ENCODE measurements around the gene CYBC1.

GRCh38 chr17:82429824-82430223 lies 20.7 kb downstream of the CYBC1 start:
- TF ChIP-seq, protein P1, sequence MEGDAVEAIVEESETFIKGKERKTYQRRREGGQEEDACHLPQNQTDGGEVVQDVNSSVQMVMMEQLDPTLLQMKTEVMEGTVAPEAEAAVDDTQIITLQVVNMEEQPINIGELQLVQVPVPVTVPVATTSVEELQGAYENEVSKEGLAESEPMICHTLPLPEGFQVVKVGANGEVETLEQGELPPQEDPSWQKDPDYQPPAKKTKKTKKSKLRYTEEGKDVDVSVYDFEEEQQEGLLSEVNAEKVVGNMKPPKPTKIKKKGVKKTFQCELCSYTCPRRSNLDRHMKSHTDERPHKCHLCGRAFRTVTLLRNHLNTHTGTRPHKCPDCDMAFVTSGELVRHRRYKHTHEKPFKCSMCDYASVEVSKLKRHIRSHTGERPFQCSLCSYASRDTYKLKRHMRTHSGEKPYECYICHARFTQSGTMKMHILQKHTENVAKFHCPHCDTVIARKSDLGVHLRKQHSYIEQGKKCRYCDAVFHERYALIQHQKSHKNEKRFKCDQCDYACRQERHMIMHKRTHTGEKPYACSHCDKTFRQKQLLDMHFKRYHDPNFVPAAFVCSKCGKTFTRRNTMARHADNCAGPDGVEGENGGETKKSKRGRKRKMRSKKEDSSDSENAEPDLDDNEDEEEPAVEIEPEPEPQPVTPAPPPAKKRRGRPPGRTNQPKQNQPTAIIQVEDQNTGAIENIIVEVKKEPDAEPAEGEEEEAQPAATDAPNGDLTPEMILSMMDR (IDR thresholded peaks at IDR 0.05; ENCODE audit: insufficient read depth, low read length), result no peak
- TF ChIP-seq, protein P2, sequence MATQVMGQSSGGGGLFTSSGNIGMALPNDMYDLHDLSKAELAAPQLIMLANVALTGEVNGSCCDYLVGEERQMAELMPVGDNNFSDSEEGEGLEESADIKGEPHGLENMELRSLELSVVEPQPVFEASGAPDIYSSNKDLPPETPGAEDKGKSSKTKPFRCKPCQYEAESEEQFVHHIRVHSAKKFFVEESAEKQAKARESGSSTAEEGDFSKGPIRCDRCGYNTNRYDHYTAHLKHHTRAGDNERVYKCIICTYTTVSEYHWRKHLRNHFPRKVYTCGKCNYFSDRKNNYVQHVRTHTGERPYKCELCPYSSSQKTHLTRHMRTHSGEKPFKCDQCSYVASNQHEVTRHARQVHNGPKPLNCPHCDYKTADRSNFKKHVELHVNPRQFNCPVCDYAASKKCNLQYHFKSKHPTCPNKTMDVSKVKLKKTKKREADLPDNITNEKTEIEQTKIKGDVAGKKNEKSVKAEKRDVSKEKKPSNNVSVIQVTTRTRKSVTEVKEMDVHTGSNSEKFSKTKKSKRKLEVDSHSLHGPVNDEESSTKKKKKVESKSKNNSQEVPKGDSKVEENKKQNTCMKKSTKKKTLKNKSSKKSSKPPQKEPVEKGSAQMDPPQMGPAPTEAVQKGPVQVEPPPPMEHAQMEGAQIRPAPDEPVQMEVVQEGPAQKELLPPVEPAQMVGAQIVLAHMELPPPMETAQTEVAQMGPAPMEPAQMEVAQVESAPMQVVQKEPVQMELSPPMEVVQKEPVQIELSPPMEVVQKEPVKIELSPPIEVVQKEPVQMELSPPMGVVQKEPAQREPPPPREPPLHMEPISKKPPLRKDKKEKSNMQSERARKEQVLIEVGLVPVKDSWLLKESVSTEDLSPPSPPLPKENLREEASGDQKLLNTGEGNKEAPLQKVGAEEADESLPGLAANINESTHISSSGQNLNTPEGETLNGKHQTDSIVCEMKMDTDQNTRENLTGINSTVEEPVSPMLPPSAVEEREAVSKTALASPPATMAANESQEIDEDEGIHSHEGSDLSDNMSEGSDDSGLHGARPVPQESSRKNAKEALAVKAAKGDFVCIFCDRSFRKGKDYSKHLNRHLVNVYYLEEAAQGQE (IDR thresholded peaks at IDR 0.05; ENCODE audit: insufficient replicate concordance, low read depth), result no peak
- no peak for TF ChIP-seq POLR2AphosphoS5 (IDR thresholded peaks at IDR 0.05; ENCODE audit: low read depth)

Measured in HL-60 (cell line).